Activated CD4-positive, alpha-beta T cell treated with anti-CD3 and anti-CD28 coated beads, Interleukin-2, amount 50 U/mL, for 48 hours (primary cell): ENCODE measurements around the gene PCDHGB3.
A peak's percentile ranks its signal among the peaks of the same experiment; 100 is the strongest.
"Not testable (repeated sequence)": the region's sequence is repeated elsewhere in the genome, so short reads cannot be mapped to it uniquely, and the experiment has no call there.

ENCODE experiments used
- DNase-seq, 2 experiments: peaks; one replicate each; pipeline ENCODE4 v3.0.0-alpha.2; 2020

PCDHGB3 gene

GRCh38 chr5:141369994-141370848 lies at the start of gene PCDHGB3:
TSS of gene PCDHGB3 (plus strand) at chr5:141370242. CDS start at chr5:141370395, 153 bp downstream.
- peak; percentile 13 to 36 for DNase-seq

- DNase-seq = no peak
These were observed 47.8 kb upstream of the PCDHGB3 start for GRCh38 chr5:141322261-141322660.

- peak; percentile 67 to 69 for DNase-seq
These were observed 43.8 kb upstream of the PCDHGB3 start for GRCh38 chr5:141326088-141326854.

GRCh38 chr5:141328231-141328630 lies 41.8 kb upstream of the PCDHGB3 start:
- no peak for DNase-seq

- no peak for DNase-seq
These were observed 39.6 kb upstream of the PCDHGB3 start, which contains the start of gene PCDHGA1 for GRCh38 chr5:141330299-141331080. TSS of gene PCDHGA1 (plus strand) at chr5:141330514.

GRCh38 chr5:141332571-141332970 lies 37.5 kb upstream of the PCDHGB3 start:
- not testable (repeated sequence) for DNase-seq

GRCh38 chr5:141338538-141339306 lies 31.3 kb upstream of the PCDHGB3 start, which contains the start of gene PCDHGA2:
TSS of gene PCDHGA2 (plus strand) at chr5:141338760.
- DNase-seq = no peak

GRCh38 chr5:141340781-141341354 lies 29.2 kb upstream of the PCDHGB3 start:
- not testable (repeated sequence) for DNase-seq

- no peak for DNase-seq
These were observed 27.3 kb upstream of the PCDHGB3 start for GRCh38 chr5:141342773-141343172.

GRCh38 chr5:141343242-141343952 lies 26.6 kb upstream of the PCDHGB3 start, which contains the start of gene PCDHGA3:
TSS of gene PCDHGA3 (plus strand) at chr5:141343829. CDS start at chr5:141344034, 205 bp downstream.
- DNase-seq = no peak

- no peak for DNase-seq
These were observed 26.0 kb upstream of the PCDHGB3 start for GRCh38 chr5:141343953-141344463.

GRCh38 chr5:141345327-141345726 lies 24.7 kb upstream of the PCDHGB3 start:
- no peak for DNase-seq

GRCh38 chr5:141346017-141346416 lies 24.0 kb upstream of the PCDHGB3 start:
- DNase-seq = not testable (repeated sequence)

GRCh38 chr5:141349917-141350619 lies 20.0 kb upstream of the PCDHGB3 start, which contains the start of gene PCDHGB1:
TSS of gene PCDHGB1 (plus strand) at chr5:141350099. CDS start at chr5:141350261, 162 bp downstream.
- DNase-seq = peak; percentile 24 to 41

- no peak for DNase-seq
These were observed 18.5 kb upstream of the PCDHGB3 start for GRCh38 chr5:141351591-141351990.

- no peak for DNase-seq
These were observed 15.1 kb upstream of the PCDHGB3 start, which contains the start of gene PCDHGA4 for GRCh38 chr5:141354900-141355469. TSS of gene PCDHGA4 (plus strand) at chr5:141355021. CDS start at chr5:141355108, 87 bp downstream.

GRCh38 chr5:141355641-141356040 lies 14.4 kb upstream of the PCDHGB3 start:
- DNase-seq = no peak

- no peak for DNase-seq
These were observed 13.9 kb upstream of the PCDHGB3 start for GRCh38 chr5:141356133-141356532.

GRCh38 chr5:141356950-141357349 lies 13.1 kb upstream of the PCDHGB3 start:
- DNase-seq = no peak
